Aorta (tissue), 5 donors: ENCODE results near the gene SPATS2L. TPM values are rescaled to one million over a fixed set of nuclear protein-coding genes. Genes with fewer than 3 reads are reported as not detected.
A peak's percentile ranks its signal among the peaks of the same experiment; 100 is the strongest.

Experiments
- ATAC-seq: fragments of 200-7000 bp; cut with Tn5 transposase; one replicate; pipeline ENCODE4 v1.9.1; 2022; ENCODE audit warnings: moderate library complexity; ENCODE audit not compliant: low FRiP score
- DNase-seq, 2 donors: peaks; one replicate each; pipeline ENCODE4 v3.0.0-alpha.2; 2020
- H3K27ac ChIP-seq, 2 donors: one replicate each; pipeline ENCODE4 v1.5.1; 2013; ENCODE audit warnings: low read length in 2 of 2, mild to moderate bottlenecking in 2 of 2, moderate library complexity in 2 of 2, control low read depth in 1 of 2, inconsistent platforms in 1 of 2, low read depth in 1 of 2
- H3K27me3 ChIP-seq, 2 donors: one replicate each; pipeline ENCODE4 v1.6.1; 2013; ENCODE audit warnings: control low read depth in 1 of 2, low read length in 1 of 2, mild to moderate bottlenecking in 1 of 2, moderate library complexity in 1 of 2; ENCODE audit not compliant: insufficient read depth in 2 of 2, control insufficient read depth in 1 of 2
- H3K36me3 ChIP-seq, 2 donors: one replicate each; pipeline ENCODE4 v1.6.1; 2013; ENCODE audit warnings: control low read depth in 1 of 2, low read length in 1 of 2, mild to moderate bottlenecking in 1 of 2; ENCODE audit not compliant: insufficient read depth in 2 of 2, control insufficient read depth in 1 of 2
- H3K4me1 ChIP-seq, 2 donors: one replicate each; pipeline ENCODE4 v1.6.1; 2013; ENCODE audit warnings: low read length in 2 of 2, control low read depth in 1 of 2, mild to moderate bottlenecking in 1 of 2, moderate library complexity in 1 of 2; ENCODE audit not compliant: insufficient read depth in 2 of 2, control insufficient read depth in 1 of 2
- H3K4me3 ChIP-seq, 2 donors: one replicate each; pipeline ENCODE4 v1.5.1; 2013; ENCODE audit warnings: low read length in 2 of 2, control low read depth in 1 of 2, mild to moderate bottlenecking in 1 of 2
- H3K9me3 ChIP-seq: one replicate; pipeline ENCODE4 v1.6.1; 2013; ENCODE audit warnings: mild to moderate bottlenecking, low read length; ENCODE audit not compliant: control insufficient read depth
- WGBS, 2 donors: extraction: QIAGEN DNeasy Blood & Tissue Kit; methylation state at CpG; one replicate each; pipeline ENCODE4 v1.1.7; 2013; 5-methylcytosine and 5-hydroxymethylcytosine counted together
- intact Hi-C, 2 donors: fragments of 100-400 bp; cut with DNase I; formaldehyde crosslinking; loops; one replicate each; pipeline versions ENCODE4 v1.14.2 to v1.15.0; 2022
- polyA plus RNA-seq, 2 donors: library from polyadenylated mRNA; stranded (reverse); fragments of 200-250 nt; gene quantifications; one replicate each; pipeline ENCODE4 v1.2.3, GENCODE V29; 2013
- total RNA-seq, 2 donors: library from RNA; stranded (reverse); fragmentation: NEBNext Ultra II Directional; extraction: Animal tissue kit (Norgen Biotek cat#: 25700); gene quantifications; one replicate each; pipeline ENCODE4 v1.2.1, GENCODE V29; 2021
- donor health status: healthy with polysubstance abuse.
- donor health status: Bipolar disorder and iron deficiency.
- donor health status: DM: no; HTN: no; CAD: no.
- donor health status: DM: no; HTN: no; CAD: no.
- donor health status: DM: yes; HTN: yes; CAD: no.

SPATS2L gene
- total and polyA plus RNA-seq, 4 donors: 45.0 to 82.0 (median 63.7) TPM

GRCh38 chr2:200452377-200452776 lies 145.9 kb downstream of the SPATS2L start:
- no peak for ATAC-seq
- H3K4me1 ChIP-seq: no peaks in the 10 kb centered on the region
- DNase-seq: no peak
- no peaks in the 10 kb centered on the region for H3K27me3 ChIP-seq
- H3K4me3 ChIP-seq: no peak overlapping the region
- H3K27ac ChIP-seq: no peak overlapping the region
- H3K36me3 ChIP-seq: no peaks in the 10 kb centered on the region
- WGBS, 2 donors: 97 to 100% methylated on average over 2 of the region's 2 CpGs
- intact Hi-C loops: no loop called here
- H3K9me3 ChIP-seq: no peaks in the 10 kb centered on the region

GRCh38 chr2:200453142-200453852 lies 146.8 kb downstream of the SPATS2L start:
- intact Hi-C loops: no loop called here
- peak; percentile 42 for ATAC-seq
- no peaks in the 10 kb centered on the region for H3K27me3 ChIP-seq
- 84 to 85% methylated on average over 8 of the region's 8 CpGs for whole genome bisulfite sequencing, 2 donors
- no peaks in the 10 kb centered on the region for H3K9me3 ChIP-seq
- H3K4me1 ChIP-seq: no peaks in the 10 kb centered on the region
- H3K4me3 ChIP-seq: no peak overlapping the region
- no peak for DNase-seq
- H3K27ac ChIP-seq: no peak overlapping the region
- no peaks in the 10 kb centered on the region for H3K36me3 ChIP-seq

DNA sequence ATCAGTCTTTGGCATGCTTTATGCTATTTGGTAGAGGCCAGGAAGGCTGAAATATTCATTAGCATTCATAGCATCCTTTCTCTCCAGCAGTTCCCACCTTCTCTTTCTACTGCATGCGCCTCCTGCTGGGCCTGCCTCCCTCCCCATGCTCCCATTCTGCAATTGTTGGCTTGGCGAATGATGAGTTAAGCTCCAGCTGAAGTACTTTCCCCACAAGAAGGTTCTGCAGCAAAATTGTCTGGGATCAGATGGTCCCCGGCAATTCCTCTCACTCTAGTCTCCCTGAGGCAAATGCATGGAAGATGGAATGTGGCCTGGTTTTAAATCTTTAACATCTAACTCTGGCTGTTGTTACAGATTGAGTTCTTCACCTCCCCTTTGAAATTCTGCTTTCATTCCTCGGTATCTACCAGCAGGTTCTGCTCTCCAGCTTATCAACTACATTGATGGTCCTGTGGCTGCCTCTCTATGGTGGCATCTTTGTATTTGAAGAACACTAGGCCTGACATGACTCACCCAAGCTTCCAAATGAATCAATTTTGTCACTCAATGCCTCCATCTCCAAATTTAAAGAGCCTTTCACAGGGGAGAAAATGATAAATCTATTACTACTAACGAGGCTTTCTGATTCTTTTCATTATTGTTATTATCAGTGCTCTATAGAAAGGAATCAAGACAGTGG lies 147.5 kb downstream of the SPATS2L start:
- Histone ChIP-seq H3K9me3 (no peaks in the 10 kb centered on the region), H3K27me3 (no peaks in the 10 kb centered on the region), H3K36me3 (no peaks in the 10 kb centered on the region), H3K27ac (no peak overlapping the region), H3K4me3 (no peak overlapping the region), H3K4me1 (no peaks in the 10 kb centered on the region)
- DNase-seq (no peak), ATAC-seq (no peak)
- WGBS, 2 donors: 73 to 83% methylated on average over 5 of the region's 5 CpGs
- intact Hi-C loops: no loop called here

- no peak for ATAC-seq
- DNase-seq: no peak
- Histone ChIP-seq H3K9me3 (no peaks in the 10 kb centered on the region), H3K27ac (no peak overlapping the region), H3K27me3 (no peaks in the 10 kb centered on the region), H3K36me3 (no peaks in the 10 kb centered on the region), H3K4me1 (no peaks in the 10 kb centered on the region), H3K4me3 (no peak overlapping the region)
- WGBS, 2 donors: 92 to 94% methylated on average over 4 of the region's 4 CpGs
- intact Hi-C loops: no loop called here
These were observed 148.7 kb downstream of the SPATS2L start for GRCh38 chr2:200454927-200455801.

DNA sequence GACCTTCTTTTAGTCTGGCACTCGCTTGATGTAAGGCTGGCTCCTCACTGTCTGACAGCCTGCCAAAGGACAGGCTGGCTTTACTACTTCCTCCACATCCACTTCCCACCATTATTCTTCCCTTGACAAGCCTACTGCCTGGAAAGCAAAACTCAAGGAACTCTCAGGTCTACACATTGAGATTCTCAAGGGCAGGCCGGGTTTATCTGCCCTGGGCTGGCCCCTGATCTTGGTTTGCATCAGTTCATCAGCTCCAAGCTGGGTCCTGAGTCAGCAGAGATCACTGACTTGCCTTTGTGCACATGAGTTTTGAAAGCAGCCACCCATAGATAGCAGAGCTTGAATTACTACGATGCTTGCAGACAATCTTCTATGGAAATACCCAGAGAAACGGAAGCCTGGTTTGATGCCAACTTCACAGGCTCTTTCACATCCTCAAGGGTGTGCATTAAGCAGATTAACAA lies 149.5 kb downstream of the SPATS2L start:
- no peaks in the 10 kb centered on the region for H3K27me3 ChIP-seq
- H3K9me3 ChIP-seq: no peaks in the 10 kb centered on the region
- DNase-seq (no peak), ATAC-seq (no peak)
- H3K27ac ChIP-seq: no peak overlapping the region
- no peaks in the 10 kb centered on the region for H3K4me1 ChIP-seq
- no peak overlapping the region for H3K4me3 ChIP-seq
- no peaks in the 10 kb centered on the region for H3K36me3 ChIP-seq
- 55 to 59% methylated on average over 4 of the region's 4 CpGs for WGBS, 2 donors
- intact Hi-C loops: no loop called here

GRCh38 chr2:200456567-200456966 lies 150.1 kb downstream of the SPATS2L start:
- Histone ChIP-seq H3K27me3 (no peaks in the 10 kb centered on the region), H3K4me3 (no peak overlapping the region), H3K9me3 (no peaks in the 10 kb centered on the region), H3K36me3 (no peaks in the 10 kb centered on the region), H3K27ac (no peak overlapping the region), H3K4me1 (no peaks in the 10 kb centered on the region)
- WGBS, 2 donors: 88 to 93% methylated on average over 2 of the region's 2 CpGs
- intact Hi-C loops: no loop called here
- ATAC-seq (no peak), DNase-seq (no peak)

DNA sequence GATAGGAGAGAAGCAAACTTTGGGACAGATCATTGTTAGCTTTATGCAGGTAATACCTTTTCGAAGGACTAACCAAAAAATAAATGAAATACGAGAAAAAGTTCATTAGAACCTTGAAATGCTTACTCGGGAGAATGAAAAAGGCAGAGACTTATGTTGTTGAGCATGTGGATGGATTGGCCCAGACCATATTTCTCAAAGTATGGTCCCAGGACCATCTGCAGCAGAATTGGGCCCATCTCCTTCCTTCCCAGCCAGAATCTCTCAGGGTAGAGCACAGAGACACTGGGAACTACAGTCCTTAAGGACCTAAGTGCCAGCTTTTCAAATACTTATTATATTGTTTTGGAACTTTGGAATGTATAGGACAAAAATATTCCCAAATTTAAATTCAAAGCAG lies 152.6 kb downstream of the SPATS2L start:
- Histone ChIP-seq H3K4me1 (no peaks in the 10 kb centered on the region), H3K4me3 (no peak overlapping the region), H3K27me3 (no peaks in the 10 kb centered on the region), H3K27ac (no peak overlapping the region), H3K9me3 (no peaks in the 10 kb centered on the region), H3K36me3 (peaks cover 0 to 2% of the 10 kb centered on the region in 2 donors)
- ATAC-seq (no peak), DNase-seq (no peak)
- intact Hi-C loops: no loop called here
- WGBS, 2 donors: 63 to 76% methylated on average over 3 of the region's 3 CpGs

- H3K9me3 ChIP-seq: no peaks in the 10 kb centered on the region
- 99% methylated on average over 2 of the region's 2 CpGs for WGBS, 2 donors
- intact Hi-C loops: no loop called here
- H3K4me1 ChIP-seq: no peaks in the 10 kb centered on the region
- H3K36me3 ChIP-seq: peaks cover 0 to 2% of the 10 kb centered on the region in 2 donors
- no peaks in the 10 kb centered on the region for H3K27me3 ChIP-seq
- DNase-seq (no peak), ATAC-seq (no peak)
- H3K27ac ChIP-seq: no peak overlapping the region
- no peak overlapping the region for H3K4me3 ChIP-seq
These were observed 155.6 kb downstream of the SPATS2L start for GRCh38 chr2:200461846-200462710.
